GM21526 (cell line): ENCODE results near the gene ERVH48-1.
"Not testable (repeated sequence)": the region's sequence is repeated elsewhere in the genome, so short reads cannot be mapped to it uniquely, and the experiment has no call there.

Experiments used
- ATAC-seq: cut with Tn5 transposase; IDR thresholded peaks from one replicate; pipeline ENCODE4 v1.9.1; 2021; ENCODE audit warnings: moderate library complexity; ENCODE audit not compliant: unreplicated experiment, low FRiP score

The ERVH48-1 gene

DNA sequence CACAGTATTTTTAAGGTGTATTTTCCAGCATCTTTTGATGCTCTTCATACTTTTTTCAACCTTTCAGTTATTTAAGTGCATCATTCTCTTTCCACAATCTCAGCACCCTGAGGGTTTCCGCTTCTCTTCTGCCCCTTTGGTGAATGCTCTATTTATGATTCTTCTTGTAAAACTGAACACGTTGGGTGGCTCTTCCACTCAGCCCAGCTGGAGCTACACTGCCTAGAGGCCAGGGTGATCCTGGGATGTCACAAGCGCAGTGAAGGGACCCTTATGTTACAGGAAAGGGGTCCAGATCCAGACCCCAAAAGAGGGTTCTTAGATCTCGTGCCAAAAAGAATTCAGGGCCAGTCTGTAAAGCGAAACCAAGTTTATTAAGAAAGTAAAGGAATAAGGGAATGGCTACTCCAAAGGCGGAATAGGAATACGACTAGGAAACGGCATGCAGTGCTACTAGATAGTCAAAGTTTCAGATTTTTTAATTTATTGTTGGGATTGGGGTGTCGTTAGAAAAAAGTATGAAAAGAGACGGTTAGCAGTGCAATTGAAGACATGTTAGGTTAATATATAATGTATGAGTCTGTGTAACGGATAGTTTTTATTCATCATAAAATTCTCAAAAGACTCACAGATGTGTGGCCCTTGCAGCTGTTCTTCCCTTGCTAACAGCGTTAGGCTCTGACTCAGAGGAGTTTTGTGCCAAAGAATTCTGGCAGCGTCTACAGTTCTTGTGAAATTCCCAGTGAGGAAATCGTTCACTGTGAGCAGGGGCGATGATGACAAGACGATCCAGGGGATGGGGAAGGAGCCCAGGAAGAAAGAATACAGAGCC is 14.4 kb upstream of the ERVH48-1 start:
- no peak for ATAC-seq

DNA sequence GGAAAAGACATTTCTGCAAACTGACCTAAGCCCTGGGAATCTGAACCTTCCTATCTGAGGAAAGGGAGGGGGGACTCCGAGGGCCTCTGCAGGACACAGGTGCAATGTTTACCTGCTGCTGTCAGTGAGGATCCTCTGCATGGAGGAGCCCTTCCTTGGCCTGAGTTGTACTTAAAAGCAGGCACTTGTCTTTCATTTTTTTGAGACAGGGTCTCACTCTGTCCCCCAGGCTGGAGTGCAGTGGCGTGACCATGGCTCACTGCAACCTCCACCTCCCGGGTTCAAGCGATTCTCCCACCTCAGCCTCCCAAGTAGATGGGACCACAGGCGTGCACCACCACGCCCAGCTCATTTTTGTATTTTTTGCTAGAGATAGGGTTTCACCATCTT is 13.2 kb upstream of the ERVH48-1 start:
- ATAC-seq = not testable (repeated sequence)

DNA sequence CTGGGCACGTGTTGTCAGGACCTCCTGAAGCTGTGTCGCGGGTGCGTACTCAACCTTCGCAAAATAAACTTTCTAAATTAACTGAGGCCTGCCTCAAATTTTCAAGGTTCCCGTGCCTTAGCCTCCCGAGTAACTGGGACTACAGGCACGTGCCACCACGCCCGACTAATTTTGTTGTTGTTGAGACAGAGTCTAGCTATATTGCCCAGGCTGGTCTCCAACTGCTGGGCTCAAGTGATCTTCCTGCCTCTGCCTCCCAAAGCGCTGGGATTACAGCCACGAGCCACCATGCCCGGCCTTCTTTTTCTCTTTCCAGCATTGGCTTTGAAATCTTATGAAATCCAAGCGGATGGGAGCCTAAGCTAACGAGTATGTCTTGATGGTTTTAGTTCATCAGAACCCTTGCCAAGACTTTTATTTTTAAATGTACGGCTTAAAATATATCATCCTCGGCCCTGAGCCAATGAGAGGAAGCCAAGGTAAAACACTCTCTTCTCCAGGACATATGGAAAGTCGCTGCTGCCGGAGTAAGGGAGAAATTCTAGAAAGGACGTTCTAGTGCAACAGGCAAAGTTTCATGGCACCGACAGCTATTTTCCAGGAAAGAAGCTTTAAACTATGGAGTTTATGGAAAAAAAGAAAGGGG is 12.7 kb upstream of the ERVH48-1 start:
- ATAC-seq = no peak

DNA sequence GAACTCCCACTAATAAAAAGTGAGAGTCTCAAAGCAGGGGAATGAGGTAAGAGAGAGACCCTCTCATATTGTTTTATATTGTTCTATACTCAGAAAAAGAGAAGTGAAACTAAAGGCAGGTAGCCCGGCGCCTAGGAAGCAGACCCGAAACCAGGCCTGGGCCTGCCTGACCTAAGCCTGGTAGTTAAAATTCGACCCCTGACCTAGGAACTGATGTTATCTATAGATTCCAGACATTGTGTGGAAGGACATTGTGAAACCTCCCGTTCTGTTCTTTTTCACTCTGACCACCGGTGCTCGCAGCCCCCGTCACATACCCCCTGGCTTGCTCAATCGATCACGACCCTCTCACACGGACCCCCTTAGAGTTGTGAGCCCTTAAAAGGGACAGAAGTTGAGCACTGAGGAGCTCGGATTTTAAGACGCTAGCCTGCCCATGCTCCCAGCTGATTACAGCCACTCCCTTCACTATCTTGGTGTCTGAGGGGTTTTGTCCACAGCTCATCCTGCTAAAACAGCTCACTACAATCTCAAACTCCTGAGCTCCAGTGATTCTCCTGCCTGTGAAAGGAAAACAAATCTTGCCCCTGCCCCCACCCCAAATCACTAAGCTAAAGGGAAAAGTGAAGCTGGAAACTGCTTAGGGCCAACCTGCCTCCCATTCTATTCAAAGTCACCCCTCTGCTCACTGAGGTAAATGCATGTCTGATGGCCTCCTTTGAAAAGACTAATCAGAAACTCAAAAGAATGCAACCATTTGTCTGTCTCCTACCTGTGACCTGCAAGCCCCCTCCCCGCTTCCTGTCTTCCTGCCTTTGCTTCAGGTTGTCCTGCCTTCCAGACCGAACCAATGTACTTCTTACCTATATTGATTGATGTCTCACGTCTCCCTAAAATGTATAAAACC is 11.9 kb upstream of the ERVH48-1 start:
- ATAC-seq = not testable (repeated sequence)

DNA sequence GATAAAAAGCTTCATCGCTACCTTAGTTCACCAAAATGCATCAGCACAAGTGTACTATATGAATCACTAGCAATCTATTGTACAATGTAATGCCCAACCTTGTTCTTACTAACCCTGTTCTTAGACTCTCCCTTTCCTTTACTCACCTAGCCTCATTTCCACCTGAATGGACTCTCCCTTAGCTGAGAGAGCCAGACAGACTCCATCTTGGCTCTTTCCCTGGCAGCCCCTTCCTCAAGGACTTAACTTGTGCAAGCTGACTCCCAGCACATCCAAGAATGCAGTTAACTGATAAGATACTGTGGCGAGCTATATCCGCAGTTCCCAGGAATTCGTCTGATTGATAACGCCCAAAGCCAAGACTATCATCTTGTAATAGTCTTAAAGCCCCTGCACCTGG is 10.9 kb upstream of the ERVH48-1 start:
- ATAC-seq = not testable (repeated sequence)

DNA sequence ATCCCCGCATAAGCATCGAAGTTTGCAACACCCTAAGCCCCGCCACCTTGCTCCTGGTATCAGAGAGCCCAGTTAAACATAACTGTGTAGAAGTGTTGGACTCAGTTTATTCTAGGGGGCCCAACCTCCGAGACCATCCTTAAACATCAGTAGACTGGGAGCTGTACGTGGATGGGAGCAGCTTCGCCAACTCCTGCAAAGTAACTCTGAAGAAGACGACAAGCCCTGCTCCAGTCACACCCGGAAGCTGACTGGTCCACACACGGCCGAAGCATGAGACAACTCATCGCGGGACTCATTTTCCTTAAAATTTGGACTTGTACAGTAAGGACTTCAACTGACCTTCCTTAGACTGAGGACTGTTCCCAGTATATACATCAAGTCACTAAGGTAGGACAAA is 8.5 kb upstream of the ERVH48-1 start:
- not testable (repeated sequence) for ATAC-seq

DNA sequence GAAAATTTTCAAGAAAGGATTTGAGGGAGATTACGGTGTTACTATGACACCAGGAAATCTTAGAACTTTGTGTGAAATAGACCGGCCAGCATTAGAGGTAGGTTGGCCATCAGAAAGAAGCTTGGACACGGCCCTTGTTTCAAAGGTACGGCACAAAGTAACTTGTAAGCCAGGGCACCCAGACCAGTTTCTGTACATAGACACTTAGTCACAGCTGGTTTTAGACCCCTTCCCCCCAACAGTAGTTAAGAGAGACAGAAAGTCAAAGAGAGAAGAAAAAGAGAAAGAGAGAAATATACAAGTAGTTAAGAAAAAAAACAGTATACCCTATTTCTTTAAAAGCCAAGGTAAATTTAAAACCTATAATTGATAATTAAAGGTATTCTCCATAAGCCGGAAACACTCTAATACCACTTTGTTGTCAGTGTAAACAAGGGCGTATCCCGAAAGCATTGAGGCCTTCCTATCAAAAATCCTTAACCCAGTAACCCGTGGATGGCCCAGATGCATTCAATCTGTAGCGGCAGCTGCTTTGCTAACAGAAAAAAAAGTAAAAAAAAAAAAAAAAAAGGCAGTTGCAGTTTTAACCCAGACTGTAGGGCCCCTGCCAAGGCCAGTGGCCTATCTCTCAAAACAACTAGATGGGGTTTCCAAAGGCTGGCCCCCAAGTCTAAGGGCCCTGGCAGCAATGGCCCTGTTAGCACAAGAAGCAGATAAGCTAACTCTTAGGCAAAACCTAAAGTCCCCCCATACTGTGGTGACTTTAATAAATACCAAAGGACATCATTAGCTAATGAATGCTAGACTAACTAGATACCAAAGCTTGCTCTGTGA is 7.9 kb upstream of the ERVH48-1 start:
- not testable (repeated sequence) for ATAC-seq

DNA sequence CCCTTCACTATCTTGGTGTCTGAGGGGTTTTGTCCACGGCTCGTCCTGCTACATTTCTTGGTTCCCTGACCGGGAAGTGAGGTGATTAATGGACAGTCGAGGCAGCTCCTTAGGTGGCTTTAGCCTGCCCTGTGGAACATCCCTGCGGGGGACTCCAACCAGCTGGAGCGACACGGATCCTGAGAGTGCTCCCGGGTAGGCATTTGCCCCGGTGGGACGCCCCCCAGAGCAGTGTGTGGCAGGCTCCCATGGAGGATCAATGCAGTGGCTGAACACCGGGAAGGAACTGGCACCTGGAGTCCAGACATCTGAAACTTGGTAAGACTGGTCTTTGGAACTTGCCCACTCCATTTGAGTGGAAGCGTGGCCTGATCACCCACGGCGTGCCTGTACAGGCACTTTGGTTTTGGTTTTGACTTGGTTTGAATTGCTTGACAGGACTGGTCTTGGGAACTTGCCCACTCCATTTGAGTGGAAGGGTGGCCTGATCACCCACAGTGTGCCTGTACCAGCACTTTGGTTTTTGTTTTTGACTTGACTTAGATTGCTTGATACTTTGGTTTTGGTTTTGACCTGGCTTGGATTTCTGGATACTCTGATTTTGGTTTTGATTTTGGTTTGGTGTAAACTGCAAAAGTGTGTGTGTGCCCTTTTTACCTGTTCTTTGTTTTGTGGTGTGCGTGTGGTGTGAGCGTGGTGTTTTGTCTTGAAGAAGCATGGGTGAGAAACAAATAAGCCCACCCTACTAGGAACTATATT is 7.1 kb upstream of the ERVH48-1 start:
- not testable (repeated sequence) for ATAC-seq

DNA sequence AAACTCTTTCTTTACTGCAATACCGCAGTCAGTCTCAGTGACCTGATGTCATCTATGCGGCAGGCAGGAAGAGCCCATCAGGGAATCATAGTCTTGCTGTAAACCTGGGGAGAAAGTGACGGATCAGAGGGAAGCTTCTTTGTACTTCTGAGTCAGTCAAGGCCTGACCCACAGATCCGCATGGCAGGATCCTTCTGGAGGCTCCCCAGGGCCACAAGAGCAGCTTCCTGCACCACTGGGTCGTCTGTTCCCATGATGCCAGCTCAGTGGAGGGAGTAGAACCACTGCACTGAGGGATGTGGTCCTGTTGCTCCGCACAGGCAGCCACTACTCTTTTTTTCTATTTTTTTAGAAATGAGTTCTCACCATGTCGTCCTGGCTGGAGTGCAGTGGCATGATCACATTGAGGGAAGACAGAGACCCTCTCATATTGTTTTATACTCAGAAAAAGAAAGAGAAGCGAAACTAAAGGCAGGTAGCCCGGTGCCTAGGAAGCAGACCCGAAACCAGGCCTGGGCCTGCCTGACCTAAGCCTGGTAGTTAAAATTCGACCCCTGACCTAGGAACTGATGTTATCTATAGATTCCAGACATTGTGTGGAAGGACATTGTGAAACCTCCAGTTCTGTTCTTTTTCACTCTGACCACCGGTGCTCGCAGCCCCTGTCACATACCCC is 6.3 kb upstream of the ERVH48-1 start:
- no peak for ATAC-seq

DNA sequence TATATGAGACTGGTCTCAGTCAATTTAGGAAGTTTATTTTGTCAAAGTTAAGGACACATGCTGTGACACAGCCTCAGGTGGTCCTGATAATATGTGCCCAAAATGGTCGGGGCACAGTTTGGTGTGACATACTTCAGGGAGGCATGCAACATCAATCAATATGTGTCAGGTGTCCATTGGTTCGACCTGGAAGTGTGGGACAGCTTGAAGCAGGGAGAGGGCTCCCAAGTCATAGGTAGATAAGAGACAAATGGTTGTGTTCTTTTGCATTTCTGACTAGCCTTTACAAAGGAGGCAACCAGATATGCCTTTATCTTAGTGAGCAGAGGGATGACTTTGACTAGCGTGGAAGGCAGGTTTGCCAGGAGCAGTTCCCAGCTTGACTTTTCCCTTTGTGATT is 4.5 kb upstream of the ERVH48-1 start:
- ATAC-seq = no peak

DNA sequence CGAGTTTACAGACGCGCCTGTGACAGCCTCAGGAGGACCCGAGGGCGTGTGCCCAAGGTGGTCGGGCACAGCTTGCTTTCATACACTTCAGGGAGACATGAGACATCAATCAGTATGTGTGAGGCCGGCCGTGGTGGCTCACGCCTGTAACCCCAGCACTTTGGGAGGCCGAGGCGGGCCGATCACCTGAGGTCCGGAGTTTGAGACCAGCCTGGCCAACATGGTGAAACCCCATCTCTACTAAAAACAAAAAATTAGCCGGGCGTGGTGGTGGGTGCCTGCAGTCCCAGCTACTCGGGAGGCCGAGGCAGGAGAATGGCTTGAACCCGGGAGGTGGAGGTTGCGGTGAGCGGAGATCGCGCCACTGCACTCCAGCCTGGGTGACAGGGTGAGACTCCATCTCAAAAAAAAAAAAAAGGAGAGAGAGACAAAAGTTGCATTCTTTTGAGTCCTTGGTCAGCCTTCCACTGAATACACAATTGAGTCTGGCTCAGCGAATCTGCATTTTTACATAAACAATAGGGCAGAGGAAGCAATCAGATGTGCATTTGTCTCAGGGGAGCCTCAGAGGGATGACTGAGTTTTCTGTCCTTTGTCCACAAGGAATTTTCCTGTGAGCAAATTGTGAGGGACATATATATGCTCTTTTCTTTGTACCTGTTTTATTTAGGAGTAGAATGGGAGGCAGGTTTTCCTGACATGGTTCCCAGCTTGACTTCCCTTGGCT is 2.2 kb upstream of the ERVH48-1 start:
- ATAC-seq = not testable (repeated sequence)

DNA sequence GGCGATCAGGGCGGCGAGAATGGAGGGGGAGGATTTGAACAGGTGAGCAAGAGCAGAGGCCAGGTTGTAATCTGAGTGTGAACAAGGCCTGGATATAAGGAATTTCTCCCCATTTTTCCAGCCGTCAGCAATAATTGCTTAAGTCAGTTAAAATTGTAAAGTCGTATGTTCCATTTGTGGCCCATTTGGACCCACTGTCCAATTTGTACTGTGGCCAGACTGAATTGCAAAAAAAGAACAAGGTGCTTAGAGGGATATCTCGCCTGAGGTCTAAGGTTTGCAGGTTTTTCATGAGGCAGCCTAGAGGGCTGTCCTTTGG is 1.0 kb downstream of the ERVH48-1 start:
- no peak for ATAC-seq

DNA sequence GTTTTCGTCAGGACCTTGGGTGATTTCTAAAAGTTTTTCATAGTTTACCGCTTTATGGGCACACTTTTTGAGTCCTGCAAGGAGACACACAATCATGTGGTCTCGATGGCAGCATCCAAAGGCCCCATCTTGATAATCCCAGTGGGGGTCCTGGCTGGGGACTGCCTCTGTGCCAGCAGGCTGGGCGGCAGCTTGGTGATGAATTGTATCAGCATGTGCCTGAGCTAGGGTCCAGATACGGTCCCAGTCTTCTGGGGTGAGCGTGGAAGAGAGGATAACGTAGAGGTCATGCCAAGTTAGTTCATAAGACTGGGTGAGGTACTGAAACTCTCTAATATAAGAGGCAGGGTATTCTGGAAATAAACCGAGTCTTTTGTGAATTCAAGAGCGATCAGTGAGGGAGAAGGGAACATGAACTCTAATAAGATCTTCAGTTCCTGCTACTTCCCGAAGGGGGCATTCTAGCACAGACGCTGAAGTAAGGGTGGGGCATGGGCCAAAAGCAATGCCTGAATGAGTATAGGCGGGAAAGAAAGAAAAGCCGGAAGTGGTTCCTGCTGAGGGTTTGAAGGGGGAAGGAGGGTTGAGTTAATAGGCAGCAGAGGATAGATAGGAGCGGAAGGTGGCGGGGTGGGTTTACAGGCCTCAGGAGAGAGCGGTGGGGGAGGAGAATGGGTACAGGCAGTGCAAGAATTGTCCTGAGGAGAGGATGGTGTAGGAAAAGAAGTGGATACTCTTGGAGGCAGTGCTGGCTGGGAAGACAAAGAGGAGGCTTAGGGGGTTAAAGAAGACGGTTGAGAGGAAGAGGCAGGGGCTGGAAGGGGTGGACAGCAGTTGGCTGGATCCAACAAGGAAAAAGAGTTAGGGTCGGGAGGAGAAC is 1.6 kb downstream of the ERVH48-1 start:
- ATAC-seq = no peak

DNA sequence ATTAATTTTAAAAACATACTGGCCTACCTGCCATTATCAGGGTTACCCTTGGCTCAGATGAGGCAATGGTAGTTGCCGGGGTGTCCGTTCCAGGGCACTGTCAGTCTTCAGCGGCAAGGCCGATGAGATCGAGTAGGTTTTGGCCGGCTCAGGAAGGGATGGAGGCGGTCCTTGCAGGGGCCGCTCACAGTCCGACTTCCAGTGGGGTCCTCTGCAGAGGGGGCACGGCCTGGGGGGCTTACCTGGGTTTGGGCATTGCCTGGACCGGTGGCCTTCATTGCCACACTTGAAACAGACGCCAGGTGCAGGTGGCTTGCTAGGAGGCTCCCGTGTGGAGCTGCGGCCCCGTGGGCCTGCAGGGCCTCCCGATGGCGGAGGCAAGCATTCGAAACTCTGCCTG is 2.5 kb downstream of the ERVH48-1 start:
- ATAC-seq = no peak

DNA sequence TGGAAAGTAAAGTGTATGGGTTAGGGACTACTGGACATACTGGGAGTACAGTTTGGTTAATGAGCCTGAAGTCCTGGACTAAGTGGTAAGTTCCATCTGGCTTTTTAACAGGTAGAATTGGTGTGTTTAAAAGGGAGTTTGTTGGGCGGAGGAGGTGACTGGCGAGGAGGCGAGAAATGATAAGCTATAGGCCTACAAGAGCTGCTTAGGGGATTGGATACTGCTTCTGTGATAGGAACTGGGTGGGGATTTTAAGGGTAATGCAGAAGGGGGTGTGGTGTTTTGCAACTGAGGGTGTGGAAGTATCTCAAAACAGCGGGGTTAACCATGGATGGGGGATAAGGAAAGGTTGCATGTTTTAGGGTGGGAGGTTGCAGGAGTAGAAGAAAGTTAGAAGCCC is 3.5 kb downstream of the ERVH48-1 start:
- no peak for ATAC-seq

DNA sequence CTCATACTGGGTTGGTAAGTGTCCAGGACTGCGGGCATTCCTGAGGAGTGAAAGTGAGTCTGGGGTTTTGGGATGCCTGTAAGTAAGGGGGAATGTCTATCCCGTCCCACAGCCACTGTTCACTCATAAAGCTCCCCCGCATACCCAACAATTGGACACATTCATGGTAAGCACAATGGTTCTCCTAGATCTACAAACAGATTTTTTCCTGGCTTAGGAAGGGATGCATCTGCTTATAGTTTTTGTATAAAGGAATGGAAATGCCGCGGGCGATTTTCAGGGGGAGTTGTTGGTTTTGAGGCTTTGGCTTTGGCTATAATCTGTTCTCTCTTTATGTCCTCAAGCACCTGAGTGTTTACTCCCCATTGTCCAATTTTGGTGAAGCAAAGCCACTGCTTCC is 7.1 kb downstream of the ERVH48-1 start:
- ATAC-seq = no peak

DNA sequence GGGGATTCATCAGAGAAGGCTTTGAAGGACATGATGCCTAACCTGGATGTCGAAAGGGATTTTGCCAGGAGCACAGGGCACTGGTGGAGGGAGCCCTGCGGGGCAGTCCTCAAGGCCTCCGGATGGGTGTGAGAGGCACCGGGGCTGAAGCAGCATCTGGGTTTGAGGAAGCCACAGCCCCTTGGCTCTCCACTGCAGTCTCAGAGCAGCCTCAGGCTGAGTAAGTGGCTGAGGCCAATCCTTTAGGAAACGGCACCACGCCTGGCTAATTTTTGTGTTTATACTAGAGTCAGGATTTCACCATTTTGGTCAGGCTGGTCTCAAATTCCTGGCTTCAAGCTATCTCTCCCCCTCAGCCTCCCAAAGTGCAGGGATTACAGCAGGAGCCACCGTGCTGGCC is 12.0 kb downstream of the ERVH48-1 start:
- ATAC-seq = no peak

DNA sequence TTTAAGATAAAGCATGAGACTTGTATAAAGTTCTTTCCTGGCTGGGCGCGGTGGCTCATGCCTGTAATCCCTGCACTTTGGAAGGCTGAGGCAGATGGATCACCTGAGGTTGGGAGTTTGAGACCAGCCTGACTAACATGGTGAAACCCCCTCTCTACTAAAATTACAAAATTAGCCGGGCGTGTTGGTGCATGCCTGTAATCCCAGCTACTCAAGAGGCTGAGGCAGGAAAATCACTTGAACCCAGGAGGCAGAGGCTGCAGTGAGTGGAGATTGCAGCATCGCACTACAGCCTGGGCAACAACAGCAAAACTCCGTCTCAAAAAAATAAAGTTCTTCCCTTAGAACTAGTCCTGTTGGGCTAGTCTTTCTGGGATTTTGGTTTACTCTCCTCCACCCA is 13.5 kb downstream of the ERVH48-1 start:
- not testable (repeated sequence) for ATAC-seq
